Measurements from ENCODE around the gene CNOT6. TPM values are rescaled to one million over a fixed set of nuclear protein-coding genes. Genes with fewer than 3 reads are reported as not detected.

The CNOT6 gene
- total and polyA plus RNA-seq, 5 experiments from 2014 or later = 6.0 to 50.7 (median 11.1) TPM

DNA sequence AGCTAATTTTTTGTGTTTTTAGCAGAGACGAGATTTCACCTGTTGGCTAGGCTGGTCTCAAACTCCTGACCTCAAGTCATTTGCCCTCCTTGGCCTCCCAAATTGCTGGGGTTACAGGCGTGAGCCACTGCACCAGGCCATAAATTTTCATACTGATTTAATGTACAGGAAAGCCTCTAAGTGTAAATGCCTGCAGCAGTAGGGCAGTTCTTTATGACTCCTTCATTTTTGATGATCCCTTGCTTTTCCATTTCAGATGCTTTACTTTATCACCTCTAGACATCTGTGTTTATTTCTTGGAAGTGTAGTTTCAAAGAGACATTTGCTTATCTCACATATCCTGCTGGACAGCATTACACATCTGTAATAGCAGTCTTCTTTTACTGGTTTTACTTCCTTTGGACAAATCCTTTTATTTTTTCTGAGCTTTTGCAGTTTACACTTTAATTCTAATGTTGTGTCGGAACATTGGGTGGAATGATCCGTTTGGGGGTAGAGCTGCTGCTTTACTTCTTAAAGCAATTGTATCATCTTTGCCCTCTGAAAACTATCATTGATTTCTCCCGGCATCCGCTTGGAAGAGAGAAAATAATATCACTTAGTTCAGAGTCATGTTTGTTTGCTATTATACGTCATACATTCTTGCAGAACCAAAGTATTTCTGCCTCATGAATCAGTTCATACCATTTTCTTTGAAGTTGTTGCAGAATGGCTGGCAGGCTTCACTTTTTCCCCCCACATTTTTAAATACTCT, 61.2 kb downstream of the CNOT6 start:
- Mint-ChIP-seq H3K27ac (no peak overlapping the region), H3K36me3 (peaks cover 17 to 87% (median 50%) of the 10 kb centered on the region in 3 donors), H3K4me1 (peaks cover 9 to 15% (median 14%) of the 10 kb centered on the region in 4 donors), H3K27me3 (no peaks in the 10 kb centered on the region), H3K4me3 (no peak overlapping the region), H3K9me3 (no peaks in the 10 kb centered on the region)
- POLR2A ChIA-PET = interaction anchor here (0.5 kb wide), 1 partner anchor 32 kb away, joined by 3 read pairs; no protein-coding TSS in a partner anchor
- DNase-seq (no peak), ATAC-seq (no peak)

DNA sequence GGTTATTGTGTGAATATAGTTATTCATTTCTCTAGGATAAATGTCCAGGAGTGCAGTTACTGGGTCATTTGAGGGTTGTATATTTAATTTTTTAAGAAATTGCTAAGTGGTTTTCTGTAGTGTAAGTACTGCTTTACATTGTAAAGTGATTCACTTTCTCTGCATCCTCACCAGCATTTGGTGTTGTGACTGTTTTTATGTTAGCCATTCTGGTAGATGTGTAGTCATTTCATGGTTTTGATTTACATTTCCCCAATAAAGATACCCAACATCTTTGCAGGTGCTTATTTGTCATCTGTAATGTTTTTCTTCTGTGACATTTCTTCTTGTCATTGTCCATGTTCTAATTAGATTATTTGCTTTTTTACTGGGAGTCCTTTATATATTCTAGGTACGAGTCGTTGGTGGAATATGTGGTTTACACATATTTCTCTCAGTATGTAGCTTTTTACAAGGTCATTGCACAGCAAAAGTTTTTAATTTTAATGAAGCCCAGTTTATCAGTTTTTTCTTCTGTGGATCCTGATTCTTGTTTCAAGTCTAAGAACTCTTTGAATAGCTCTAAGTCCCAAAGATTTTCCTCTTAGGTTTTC, 63.1 kb downstream of the CNOT6 start:
- DNase-seq = no peak

DNA sequence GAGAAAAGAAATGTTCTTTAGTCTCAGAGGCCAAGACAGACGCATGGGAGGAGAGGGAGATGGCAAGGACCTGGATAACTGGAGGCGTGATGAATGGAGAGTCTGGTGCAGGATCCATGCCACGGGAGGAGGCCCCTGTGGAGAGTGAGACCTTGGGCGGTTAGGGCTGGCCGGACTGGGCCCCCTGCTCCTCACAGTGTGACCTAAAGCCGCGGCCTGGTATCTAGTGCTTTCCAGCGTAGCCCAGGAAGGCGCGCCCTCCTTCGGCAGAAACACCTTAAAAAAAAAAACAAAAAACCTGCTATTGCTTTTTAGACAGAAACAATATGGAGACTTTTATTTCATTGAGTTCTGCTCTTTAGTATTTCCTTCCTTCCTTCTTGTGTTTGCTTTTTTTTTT, 64.1 kb downstream of the CNOT6 start:
- Mint-ChIP-seq H3K9me3 (no peaks in the 10 kb centered on the region), H3K27me3 (no peaks in the 10 kb centered on the region), H3K27ac (peak overlapping the region in 1 of 10 donors; percentile 41), H3K36me3 (peaks cover 21 to 81% (median 46%) of the 10 kb centered on the region in 3 donors), H3K4me1 (peaks cover 23 to 35% (median 28%) of the 10 kb centered on the region in 4 donors), H3K4me3 (no peak overlapping the region)
- POLR2A ChIA-PET = interaction anchor here (0.6 to 0.8 kb wide), 3 partner anchors 19 to 34 kb away, joined by 3 to 4 read pairs (median 3); no protein-coding TSS in a partner anchor
- DNase-seq = no peak
- no peak for ATAC-seq

More for the DNA sequence above, 63.1 kb downstream of the CNOT6 start:
- Mint-ChIP-seq H3K9me3 (no peaks in the 10 kb centered on the region), H3K4me3 (no peak overlapping the region), H3K27me3 (no peaks in the 10 kb centered on the region), H3K27ac (no peak overlapping the region), H3K4me1 (peaks cover 17 to 34% (median 25%) of the 10 kb centered on the region in 4 donors), H3K36me3 (peaks cover 21 to 84% (median 49%) of the 10 kb centered on the region in 3 donors)
- ATAC-seq = no peak
- POLR2A ChIA-PET = no interaction called here

DNA sequence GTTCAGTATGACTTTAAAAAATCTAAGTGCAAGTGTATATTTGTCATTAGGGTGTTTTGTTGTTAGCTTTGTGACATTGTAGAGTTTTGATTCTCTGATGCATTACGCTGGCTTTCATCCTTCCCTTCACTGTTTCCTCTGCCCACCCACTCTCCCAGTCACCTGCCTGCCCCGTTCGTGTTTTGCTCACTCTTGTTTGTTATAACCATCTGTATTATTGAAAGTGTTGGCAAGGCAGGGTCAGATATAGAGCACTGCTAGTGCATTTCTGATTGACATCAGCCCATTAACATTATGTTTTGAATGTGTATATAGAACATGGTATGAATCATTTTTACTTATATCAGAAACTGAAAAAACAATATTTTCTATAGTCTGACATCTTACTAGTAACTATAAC, 69.8 kb downstream of the CNOT6 start:
- DNase-seq = peak in 2 of 10 donors; percentile 6 to 7
- H3K4me1 Mint-ChIP-seq = peaks cover 19 to 48% (median 36%) of the 10 kb centered on the region in 4 donors
- H3K36me3 Mint-ChIP-seq = peaks cover 16 to 80% (median 50%) of the 10 kb centered on the region in 3 donors
- H3K27ac Mint-ChIP-seq = peak overlapping the region in 9 of 10 donors; percentile 13 to 89 (median 66)
- peak; percentile 28 to 32 for ATAC-seq
- no peaks in the 10 kb centered on the region for H3K9me3 Mint-ChIP-seq
- peak overlapping the region in 7 of 10 donors; percentile 3 to 62 (median 52) for H3K4me3 Mint-ChIP-seq
- H3K27me3 Mint-ChIP-seq = no peaks in the 10 kb centered on the region
- POLR2A ChIA-PET = interaction anchor here (1.0 to 4.0 kb wide), 2 partner anchors 12 to 27 kb away, joined by 7 to 35 read pairs; partner anchors contain the start of gene SCGB3A1

GRCh38 chr5:180568914-180569313, 74.7 kb downstream of the CNOT6 start:
- H3K9me3 Mint-ChIP-seq = no peaks in the 10 kb centered on the region
- POLR2A ChIA-PET = interaction anchor here (0.7 to 7.4 kb wide), 4 partner anchors 21 to 74 kb away, joined by 3 to 95 read pairs (median 3); partner anchors contain the start of gene SCGB3A1
- ATAC-seq (peak in 1 of 2 donors; percentile 85), DNase-seq (peak in 2 of 10 donors; percentile 26 to 34)
- H3K27me3 Mint-ChIP-seq = no peaks in the 10 kb centered on the region
- H3K36me3 Mint-ChIP-seq = peaks cover 7 to 88% (median 46%) of the 10 kb centered on the region in 3 donors
- H3K4me1 Mint-ChIP-seq = peaks cover 4 to 21% (median 11%) of the 10 kb centered on the region in 4 donors
- H3K4me3 Mint-ChIP-seq = peak overlapping the region in 8 of 10 donors; percentile 4 to 91 (median 48)
- H3K27ac Mint-ChIP-seq = peak overlapping the region in 8 of 10 donors; percentile 10 to 90 (median 65)

GRCh38 chr5:180575571-180575970, 81.4 kb downstream of the CNOT6 start:
- Mint-ChIP-seq H3K36me3 (peaks cover 4 to 68% (median 32%) of the 10 kb centered on the region in 3 donors), H3K9me3 (no peaks in the 10 kb centered on the region), H3K4me3 (peak overlapping the region in 1 of 10 donors; percentile 59), H3K27ac (peak overlapping the region in 1 of 10 donors; percentile 84), H3K4me1 (peaks cover 0 to 1% (median 0%) of the 10 kb centered on the region in 4 donors), H3K27me3 (no peaks in the 10 kb centered on the region)
- ATAC-seq (no peak), DNase-seq (no peak)
- POLR2A ChIA-PET = interaction anchor here (1.0 to 6.1 kb wide), 5 partner anchors 8 to 14 kb away, joined by 3 to 65 read pairs (median 7); partner anchors contain the start of gene SCGB3A1

- H3K9me3 Mint-ChIP-seq = peaks cover 0 to 17% (median 2%) of the 10 kb centered on the region in 9 donors
- peaks cover 0 to 4% (median 0%) of the 10 kb centered on the region in 5 donors for H3K27me3 Mint-ChIP-seq
- ATAC-seq (no peak), DNase-seq (no peak)
- H3K36me3 Mint-ChIP-seq = peaks cover 0 to 25% (median 12%) of the 10 kb centered on the region in 3 donors
- peaks cover 0 to 1% (median 0%) of the 10 kb centered on the region in 4 donors for H3K4me1 Mint-ChIP-seq
- POLR2A ChIA-PET = interaction anchor here (0.7 to 1.2 kb wide), 2 partner anchors 10 to 626 kb away, joined by 3 to 8 read pairs; partner anchors contain the start of gene SCGB3A1
- H3K4me3 Mint-ChIP-seq = no peak overlapping the region
- peak overlapping the region in 1 of 10 donors; percentile 9 for H3K27ac Mint-ChIP-seq
Observed at GRCh38 chr5:180580681-180581080, 86.5 kb downstream of the CNOT6 start.

DNA sequence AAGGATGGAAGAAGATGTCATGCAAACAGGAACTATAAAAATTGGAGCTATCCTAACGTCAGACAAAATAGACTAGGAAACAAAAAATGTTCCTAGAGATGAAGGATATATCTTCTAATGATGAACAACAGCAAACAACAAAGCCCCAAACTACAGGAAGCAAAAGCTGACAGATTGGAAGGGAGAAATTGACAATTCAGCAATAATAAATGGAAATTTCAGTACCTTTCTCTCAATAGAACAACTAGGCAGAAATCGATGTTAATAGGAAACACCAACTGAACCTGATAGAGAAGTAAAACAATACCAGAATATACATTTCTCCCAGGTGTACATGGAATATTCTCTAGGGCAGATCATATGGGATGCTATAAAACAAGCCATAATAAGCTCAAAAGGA, 89.6 kb downstream of the CNOT6 start:
- Mint-ChIP-seq H3K27me3 (peaks cover 0 to 13% (median 5%) of the 10 kb centered on the region in 5 donors), H3K4me1 (no peaks in the 10 kb centered on the region), H3K4me3 (no peak overlapping the region), H3K9me3 (peaks cover 0 to 17% (median 2%) of the 10 kb centered on the region in 9 donors), H3K36me3 (peaks cover 0 to 4% (median 0%) of the 10 kb centered on the region in 3 donors), H3K27ac (no peak overlapping the region)
- POLR2A ChIA-PET = interaction anchor here (0.8 to 1.8 kb wide), 2 partner anchors 9 to 36 kb away, joined by 3 to 7 read pairs; no protein-coding TSS in a partner anchor
- ATAC-seq = no peak
- DNase-seq = no peak

DNA sequence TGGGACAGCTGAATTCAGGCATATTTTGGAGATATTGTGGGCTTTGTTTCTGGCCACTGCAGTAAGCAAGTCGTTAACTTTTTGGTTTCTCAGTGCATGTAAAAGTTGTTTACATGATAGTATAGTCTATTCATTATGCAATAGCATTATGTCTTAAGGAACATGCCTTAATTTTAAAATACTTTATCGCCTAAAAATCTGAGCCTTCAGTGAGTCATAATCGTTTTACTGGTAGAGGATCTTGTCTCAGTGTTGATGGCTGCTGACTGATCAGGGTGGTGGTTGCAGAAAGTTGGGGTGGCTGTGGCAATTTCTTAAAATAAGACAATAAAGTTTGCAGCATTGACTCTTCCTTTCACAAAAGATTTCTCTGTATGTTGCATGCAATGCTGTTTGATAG, 92.0 kb downstream of the CNOT6 start:
- Mint-ChIP-seq H3K4me3 (no peak overlapping the region), H3K36me3 (peaks cover 0 to 4% (median 0%) of the 10 kb centered on the region in 3 donors), H3K4me1 (peaks cover 0 to 6% (median 2%) of the 10 kb centered on the region in 4 donors), H3K9me3 (peaks cover 0 to 17% (median 2%) of the 10 kb centered on the region in 9 donors), H3K27me3 (peaks cover 0 to 23% (median 11%) of the 10 kb centered on the region in 5 donors), H3K27ac (no peak overlapping the region)
- no peak for DNase-seq
- no peak for ATAC-seq
- POLR2A ChIA-PET = no interaction called here

GRCh38 chr5:180586870-180587269, 92.7 kb downstream of the CNOT6 start:
- H3K9me3 Mint-ChIP-seq = peaks cover 0 to 17% (median 2%) of the 10 kb centered on the region in 9 donors
- no peak overlapping the region for H3K4me3 Mint-ChIP-seq
- DNase-seq (no peak), ATAC-seq (no peak)
- H3K36me3 Mint-ChIP-seq = peaks cover 0 to 4% (median 0%) of the 10 kb centered on the region in 3 donors
- peaks cover 0 to 6% (median 2%) of the 10 kb centered on the region in 4 donors for H3K4me1 Mint-ChIP-seq
- peaks cover 0 to 23% (median 11%) of the 10 kb centered on the region in 5 donors for H3K27me3 Mint-ChIP-seq
- POLR2A ChIA-PET = interaction anchor here (0.6 to 6.2 kb wide), 7 partner anchors 11 to 639 kb away, joined by 3 to 95 read pairs (median 8); no protein-coding TSS in a partner anchor
- H3K27ac Mint-ChIP-seq = no peak overlapping the region

GRCh38 chr5:180589771-180590542, 95.8 kb downstream of the CNOT6 start:
- Mint-ChIP-seq H3K27me3 (peaks cover 8 to 42% (median 23%) of the 10 kb centered on the region in 5 donors), H3K4me3 (peak overlapping the region; percentile 36 to 88 (median 50)), H3K36me3 (peaks cover 0 to 5% (median 0%) of the 10 kb centered on the region in 3 donors), H3K4me1 (peaks cover 4 to 10% (median 7%) of the 10 kb centered on the region in 4 donors), H3K9me3 (peaks cover 0 to 4% (median 0%) of the 10 kb centered on the region in 9 donors), H3K27ac (peak overlapping the region in 2 of 10 donors; percentile 86 to 93)
- DNase-seq (peak in 1 of 10 donors; percentile 15), ATAC-seq (peak; percentile 46 to 58)
- POLR2A ChIA-PET = interaction anchor here (0.6 to 6.2 kb wide), 15 partner anchors 8 to 241 kb away, joined by 3 to 95 read pairs (median 6); partner anchors contain the start of gene CNOT6

Data from naive thymus-derived CD8-positive, alpha-beta T cell (primary cell).